Stimulated activated CD4-positive, alpha-beta T cell treated with anti-CD3 and anti-CD28 coated beads, Interleukin-1b, Interleukin-23, amount 100 ng/mL, for 1 hour (primary cell): ENCODE measurements around the gene METTL1.

Experiments
- DNase-seq, 2 donors: peaks; one replicate each; pipeline ENCODE4 v3.0.0-alpha.2; 2020; ENCODE audit warnings: low read depth in 2 of 2

METTL1 gene

DNA sequence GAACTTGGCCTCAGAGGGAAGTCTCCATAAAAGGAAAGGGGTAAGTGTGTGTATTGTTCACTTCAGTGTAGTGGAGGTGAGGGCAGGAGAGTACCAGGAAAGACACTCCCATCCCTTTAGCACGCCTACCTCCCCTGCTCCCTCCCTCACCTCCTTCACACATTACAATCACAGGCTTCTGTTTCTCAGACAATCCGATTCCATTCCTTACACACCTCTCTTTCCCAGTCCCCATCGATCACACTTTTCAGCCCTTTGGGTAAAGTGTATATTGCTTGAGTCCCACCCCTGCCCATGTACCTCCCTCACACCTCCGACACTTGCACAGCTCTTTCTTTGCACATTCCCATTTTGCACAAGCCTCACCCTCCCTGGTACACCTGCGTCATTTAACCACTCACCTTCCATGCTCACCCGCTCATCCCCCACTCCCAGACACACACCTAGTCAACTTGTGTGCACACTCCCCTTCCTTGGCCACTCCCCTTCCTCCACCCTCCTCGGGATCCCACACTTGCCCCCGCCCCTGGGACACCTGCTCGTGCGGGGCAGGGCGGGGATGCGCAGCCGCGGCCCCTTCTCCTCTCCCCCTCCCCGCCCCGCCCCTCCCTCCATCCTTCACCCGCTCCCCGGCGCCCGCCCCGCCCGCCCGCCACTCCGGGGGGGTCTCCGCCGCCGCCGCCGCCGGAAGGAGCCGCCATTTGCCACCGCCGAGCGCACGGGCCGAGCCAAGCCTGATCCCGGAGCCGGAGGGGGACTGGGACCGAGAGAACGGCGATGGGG, 17.3 kb downstream of the METTL1 start, which contains the start of gene MARCHF9:
TSS of gene MARCHF9 (plus strand) at position 693 of the 783 bp plus-strand sequence. CDS start 426 bp downstream, outside the sequence.
- peak; percentile 66 to 70 for DNase-seq

DNA sequence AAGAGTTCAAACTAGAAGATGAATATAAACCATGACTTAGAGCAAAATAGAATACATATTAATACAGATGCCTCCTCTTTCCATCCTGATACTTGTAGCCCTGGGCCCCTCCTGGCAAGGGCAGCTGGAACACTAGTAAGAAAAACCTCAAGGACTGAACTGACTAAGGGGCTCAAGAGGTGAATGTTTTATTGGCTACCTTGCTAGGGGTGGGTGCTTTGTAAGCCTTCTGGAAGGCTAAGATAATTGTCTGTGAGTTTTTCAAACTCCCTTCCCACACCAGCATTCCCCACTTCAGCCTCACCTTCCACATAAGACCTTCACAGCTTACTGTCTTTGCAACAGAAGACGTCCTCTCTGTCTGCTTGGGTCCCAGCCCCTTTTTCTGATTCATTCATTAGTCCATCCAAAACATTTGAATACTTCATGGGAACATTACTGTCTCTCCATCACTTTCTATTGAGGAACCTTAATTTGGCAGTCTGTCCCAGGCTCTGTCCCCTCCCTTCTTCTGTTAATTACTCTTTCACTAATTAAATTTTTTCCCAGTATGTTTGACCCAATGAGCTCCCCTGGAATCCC, 18.1 kb downstream of the METTL1 start:
- DNase-seq, result no peak

DNA sequence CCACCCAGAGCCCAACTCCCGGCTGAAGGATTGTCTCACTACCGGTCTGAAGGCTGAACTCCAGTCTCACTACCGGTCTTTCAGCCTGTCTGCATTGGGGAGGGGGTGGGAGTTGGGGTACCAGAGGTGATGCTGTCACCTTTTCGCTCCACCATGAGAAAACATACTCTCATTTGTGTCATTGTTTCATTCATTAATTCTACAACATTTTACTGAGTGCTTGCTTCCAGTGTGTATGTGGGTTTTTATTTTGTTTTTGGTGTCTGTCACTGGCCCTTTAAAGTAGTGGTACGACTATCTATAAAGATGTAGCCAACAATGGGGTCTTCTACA, 19.3 kb downstream of the METTL1 start:
- DNase-seq, result no peak

DNA sequence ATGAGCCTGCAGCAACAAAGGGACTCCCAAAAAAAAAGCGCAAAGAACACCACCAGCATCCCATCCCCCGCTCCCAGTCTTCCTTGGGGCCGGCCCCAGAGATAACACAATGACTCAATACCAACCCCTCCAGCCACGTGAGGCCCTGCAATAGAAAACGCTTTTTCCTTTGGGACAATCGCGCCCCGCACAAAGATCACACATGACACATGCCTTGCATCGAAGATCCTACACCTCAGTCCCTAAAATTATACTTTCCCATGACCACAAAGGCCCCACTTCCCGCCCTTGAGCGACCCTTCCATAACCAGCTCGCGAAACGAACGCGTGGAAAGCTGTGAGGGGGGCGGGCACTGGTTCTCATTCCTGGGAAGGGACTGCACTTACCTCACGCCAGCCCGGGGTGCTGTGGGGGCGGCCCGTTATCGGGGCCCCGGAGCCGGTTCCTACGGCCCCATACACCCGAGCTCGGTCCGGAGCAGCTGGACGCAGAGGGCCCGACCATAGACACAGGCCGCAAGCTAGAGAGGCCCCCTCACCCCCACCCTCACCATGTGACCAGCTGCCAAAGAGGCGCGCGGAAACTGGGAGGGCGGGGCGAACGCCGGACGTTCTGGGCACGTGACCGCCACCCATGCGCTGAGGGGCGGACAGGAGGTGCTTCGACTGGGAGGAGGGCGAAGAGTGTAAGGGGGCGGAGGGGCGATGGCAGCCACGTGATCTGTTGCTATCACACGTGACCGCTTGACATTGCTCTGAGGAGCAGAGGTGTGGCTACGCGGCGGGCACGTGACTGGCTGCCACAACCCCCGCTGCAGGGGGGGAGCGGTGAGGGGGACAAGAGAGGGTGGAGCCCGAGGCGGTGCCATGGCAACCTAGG, 19.9 kb downstream of the METTL1 start, which contains the start of gene CDK4:
TSS of gene CDK4 (minus strand) at position 523 of the 880 bp plus-strand sequence. CDS start 593 bp downstream, outside the sequence.
- peak; percentile 92 to 97 for DNase-seq

DNA sequence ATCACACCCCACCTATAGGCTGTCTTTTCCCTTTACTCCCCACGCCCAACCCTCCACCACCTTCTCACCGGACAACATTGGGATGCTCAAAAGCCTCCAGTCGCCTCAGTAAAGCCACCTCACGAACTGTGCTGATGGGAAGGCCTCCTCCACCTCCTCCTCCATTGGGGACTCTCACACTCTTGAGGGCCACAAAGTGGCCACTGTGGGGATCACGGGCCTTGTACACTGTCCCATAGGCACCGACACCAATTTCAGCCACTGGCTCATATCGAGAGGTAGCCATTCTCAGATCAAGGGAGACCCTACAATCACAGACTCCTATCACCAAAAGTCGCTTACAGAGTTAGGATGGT, 20.5 kb downstream of the METTL1 start:
- no peak for DNase-seq

DNA sequence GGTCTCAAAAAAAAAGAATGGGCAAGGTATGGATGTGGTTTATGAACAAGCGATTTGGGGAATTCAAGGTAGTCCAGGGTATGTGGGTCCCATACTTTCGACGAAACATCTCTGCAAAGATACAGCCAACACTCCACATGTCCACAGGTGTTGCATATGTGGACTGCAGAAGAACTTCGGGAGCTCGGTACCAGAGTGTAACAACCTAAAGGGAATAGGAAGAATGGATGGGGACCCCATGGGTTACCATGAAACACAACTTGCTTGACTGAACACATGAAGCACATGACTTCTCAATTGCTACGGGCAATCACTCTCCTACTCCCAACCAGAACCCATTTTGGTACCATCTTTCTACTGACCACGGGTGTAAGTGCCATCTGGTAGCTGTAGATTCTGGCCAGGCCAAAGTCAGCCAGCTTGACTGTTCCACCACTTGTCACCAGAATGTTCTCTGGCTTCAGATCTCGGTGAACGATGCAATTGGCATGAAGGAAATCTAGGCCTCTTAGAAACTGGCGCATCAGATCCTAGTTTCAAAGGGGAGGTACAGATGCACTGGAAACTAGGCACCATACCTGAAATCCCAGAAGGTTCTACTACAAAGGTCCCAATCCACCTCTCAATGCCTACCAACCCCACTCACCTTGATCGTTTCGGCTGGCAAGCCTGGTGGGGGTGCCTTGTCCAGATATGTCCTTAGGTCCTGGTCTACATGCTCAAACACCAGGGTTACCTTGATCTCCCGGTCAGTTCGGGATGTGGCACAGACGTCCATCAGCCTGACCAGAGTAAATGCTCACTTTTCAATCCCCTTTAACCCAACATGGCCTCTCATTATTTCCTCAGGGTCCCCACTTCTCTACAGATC, 21.1 kb downstream of the METTL1 start:
- DNase-seq, result no peak

DNA sequence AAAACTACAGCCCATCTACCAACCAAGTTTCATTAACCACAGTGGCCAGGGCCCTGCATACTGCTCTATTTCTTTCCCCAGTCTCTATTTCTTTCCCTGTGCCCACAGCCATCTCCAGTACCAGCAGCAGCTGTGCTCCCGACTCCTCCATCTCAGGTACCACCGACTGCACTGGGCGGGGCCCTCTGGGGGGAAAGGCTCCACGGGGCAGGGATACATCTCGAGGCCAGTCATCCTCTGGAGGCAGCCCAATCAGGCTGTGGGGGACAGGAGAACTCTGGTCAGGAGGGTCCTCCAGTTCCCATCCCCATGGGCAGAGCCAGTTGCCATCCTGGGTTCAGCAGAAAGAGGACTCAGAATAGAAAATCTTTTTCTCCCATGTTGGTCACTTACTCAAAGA, 22.8 kb downstream of the METTL1 start:
- no peak for DNase-seq

DNA sequence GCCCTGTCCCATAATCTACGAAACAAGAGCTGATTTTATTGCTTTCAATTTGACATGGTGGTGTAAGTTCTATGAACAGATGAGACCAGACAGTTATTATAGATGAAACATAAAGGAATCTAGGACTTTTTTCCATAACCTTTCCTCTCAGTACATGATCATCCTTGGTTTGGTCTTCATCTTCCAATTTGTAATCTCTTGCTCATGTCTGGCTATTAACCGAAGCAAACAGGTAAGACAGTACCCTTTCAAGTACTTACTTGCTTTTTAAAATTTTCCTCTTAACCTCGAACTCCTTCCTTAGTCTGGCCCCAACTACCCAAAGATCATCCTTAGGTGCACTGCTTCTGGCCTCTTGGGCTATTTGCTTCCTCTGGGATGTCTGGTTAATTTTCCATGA, 25.9 kb downstream of the METTL1 start:
- no peak for DNase-seq

DNA sequence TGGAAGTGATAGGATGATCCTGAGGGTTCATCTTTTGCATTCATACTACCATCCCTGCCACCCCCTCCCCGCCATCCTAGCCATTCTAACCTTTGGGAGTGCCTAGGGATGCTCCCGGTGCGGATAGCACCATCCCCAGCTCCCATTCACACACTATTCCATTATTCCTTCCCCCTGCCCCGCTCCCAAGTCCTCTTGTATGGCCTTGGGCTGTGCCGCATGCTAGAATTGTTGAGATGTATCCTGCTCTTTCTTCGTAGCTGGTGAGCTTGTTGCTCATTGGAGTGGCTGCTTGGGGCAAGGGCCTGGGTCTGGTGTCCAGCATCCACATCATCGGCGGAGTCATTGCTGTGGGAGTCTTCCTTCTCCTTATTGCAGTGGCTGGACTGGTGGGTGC, 26.4 kb downstream of the METTL1 start:
- no peak for DNase-seq

DNA sequence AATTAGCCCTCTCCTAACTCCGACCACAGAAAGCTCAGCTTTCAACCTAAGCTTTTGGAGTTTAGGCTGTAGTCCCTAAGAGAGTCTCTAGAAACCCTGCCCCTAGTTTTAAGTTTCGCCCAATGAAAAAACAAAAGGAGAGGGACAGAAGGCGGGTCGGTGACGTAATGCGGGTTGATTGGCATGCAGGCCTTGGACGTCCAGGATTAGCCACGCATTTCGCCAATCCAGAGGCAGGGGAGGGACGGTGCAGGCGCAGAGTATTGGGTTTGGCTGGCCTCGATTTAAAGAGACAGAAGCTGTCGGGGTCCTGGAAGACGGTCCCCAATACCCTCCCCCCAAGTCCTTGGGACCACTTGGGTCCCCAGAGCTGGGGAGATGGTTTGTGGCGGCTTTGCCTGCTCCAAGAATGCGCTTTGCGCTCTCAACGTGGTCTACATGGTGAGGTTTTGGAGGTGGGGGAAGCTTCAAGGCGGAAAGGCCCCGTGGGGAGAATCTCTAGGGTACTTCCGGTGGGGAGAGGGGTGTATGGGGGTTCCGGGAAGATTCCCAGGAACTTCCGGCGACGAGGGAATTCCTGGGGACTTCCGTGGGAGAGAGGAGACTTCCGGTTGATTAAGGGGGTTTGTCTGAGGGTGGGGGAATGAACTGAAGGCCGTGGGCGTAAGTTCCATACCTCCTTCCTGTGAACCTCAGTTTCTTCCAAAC, 27.0 kb downstream of the METTL1 start, which contains the start of gene TSPAN31:
TSS of gene TSPAN31 (plus strand) at position 263 of the 708 bp plus-strand sequence. CDS start at position 379, 116 bp downstream.
- peak; percentile 69 to 87 for DNase-seq

DNA sequence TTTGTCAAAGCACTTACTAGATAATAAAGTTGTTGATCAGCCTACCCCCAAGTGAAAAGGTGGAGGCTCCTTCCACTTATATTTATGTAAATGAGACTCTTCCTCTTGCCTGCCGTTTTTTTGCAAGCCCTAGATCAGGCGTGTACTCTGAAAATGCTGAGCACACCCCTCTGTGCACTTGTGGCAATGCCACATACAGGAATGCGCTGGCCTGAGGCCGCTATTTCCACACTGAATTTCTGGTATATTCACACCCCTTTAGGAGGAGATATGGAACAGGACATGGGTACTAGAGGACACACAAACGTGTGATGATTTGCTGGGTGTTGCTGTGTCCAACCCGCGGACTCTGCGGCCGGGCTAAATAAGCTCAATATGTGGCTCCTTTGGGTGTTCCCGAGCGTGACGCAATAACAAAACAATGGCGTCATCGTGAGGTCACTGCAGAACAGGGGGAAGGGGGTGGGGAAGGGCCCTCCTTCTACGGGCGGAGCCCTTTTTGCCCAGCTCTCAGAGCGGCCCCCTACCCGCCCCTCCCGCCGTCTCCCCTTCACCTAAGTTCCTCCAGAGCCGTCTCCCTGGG, 27.6 kb downstream of the METTL1 start:
- DNase-seq, result no peak

DNA sequence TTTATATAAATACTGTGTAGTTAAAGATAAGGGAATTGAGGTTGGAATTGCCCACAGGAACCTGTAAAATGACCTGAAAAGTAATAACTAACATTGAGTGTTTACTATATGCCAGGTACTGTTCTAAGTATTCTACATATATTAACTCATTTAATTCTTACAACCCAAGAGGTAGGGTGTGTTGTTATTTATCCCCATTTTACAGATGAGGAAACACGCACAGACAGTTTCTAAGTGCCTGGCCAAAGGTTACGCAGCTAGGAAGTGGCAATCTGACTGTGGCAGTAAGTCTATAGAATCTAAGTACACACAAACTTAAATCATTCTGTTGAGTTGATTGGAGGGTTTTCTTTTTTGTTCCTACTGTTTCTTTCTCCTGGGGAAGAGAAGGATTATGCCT, 28.1 kb downstream of the METTL1 start:
- no peak for DNase-seq

DNA sequence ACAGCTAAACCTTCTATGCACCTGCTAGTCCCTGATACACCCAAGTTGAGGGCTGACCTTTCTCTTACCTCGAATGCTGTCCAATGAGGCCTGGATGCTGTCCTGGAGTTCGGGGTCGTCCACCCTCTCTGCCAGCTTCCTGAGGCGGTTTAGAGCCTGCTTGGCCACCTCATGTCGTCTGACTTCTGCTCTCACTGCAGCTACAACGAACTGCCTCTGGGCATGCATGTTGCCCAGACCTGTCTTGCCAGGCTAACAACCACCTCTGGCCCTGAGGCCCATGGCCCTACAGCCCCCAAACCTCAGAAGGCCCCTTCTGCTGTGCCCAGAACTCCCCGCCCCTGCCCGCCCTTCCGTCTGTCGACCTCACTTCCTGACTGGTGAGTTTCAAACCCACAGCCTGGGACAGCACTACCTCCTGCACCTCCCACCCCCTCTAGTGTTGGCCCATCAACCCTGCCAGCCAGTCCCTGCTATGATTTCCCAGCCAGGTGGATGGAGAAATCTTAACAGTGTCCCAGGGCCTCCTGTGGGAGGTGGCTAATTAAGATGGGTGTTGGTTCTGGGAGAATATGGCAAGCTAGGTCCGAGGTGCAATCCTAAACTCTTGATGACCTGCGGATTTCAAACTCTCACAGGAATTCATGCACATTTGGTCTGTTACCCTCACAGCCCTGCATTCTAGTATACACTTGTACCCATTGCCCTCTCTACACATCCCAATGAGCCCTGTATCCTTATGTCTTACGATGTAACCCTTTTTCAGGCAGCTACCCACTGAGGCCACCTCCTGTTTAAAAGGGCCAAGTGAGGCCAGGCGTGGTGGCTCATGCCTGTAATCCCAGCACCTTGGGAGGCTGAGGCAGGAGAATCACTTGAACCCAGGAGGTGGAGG, 29.8 kb downstream of the METTL1 start:
- peak; percentile 47 to 55 for DNase-seq

DNA sequence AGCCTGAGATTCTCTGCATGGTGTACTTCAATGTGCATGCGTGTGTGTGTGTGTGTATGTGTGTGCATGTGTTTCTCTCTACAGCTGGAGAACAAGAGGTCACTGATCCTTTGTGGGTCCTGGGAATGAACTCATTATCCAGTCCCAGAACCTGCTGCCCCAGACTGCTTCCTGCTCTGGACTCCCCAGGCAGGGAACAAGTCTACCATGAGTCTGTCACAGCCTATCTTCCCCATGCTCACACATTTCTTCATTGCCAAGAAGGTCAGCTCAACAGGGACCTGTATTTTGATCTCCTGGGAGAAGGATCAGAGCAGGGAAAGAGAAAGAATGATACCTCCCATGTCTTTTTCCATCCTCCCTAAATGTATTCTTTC, 30.5 kb downstream of the METTL1 start:
- DNase-seq, result no peak

DNA sequence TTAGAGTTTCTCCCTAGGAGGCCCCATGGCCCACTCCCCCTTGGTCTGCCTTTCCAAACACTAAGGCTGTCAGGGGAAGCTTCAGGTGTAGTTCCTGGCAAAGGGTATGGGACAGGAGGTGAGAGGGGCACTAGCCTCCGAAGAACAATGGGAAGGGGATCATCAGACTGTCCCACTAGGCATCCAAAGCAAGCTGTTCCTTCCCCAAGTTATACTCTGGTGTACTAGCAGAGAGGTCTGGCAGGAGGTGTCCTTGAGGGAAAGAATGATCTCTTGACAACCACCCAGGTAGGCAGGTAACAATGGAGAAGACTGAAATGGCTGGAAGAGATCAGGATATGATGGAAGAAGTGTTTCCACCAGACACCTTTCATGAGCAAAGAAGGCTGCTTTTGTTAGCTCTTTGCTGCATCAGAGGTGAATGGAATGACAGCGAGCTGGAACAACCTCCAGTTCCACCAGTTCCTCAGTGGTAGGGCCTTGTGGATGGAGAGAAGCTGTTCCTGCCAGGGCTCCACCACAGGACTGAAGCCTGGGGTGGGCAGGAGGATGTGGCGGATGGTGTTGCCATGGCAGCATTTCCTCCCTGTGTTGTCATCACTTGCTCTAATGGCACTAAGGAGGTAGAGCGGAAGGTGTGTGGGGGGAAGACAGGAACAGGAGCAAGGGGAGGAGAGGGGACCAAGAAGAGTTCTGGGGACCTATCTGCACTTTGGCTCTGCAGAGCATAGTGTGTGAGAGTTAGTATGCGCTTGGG, 31.1 kb downstream of the METTL1 start:
- peak in 1 of 2 donors; percentile 60 for DNase-seq

DNA sequence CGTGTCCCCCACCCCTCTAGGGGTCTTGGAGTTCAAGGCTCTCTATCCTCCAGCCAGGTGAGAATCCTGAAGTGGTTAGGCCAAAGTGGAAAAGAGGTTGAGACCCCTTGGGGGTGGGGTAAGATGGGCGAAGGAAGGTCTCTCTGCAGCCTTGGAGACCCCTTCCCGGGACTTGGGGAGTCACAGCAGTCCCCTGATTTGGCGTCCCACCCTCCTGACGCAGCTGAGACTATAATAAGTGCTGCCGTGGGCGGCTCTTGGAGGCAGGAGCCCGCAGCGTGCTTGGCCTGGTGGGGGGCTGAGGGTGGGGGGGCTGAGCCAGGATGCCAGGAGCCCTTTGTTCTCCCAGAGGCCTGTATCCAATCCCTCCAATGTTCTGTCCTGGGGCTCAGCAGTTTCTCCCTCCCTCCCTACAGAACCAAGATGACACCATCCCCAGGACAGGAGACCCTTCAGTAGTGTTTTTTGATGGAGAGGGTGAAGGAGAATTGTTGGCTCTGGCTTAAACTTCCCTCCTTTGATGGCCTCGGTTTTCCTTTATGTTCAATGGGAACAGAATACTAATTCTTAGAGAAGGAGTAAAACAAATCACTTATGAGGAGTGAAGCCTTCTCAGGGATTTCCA, 31.9 kb downstream of the METTL1 start:
- DNase-seq, result no peak

DNA sequence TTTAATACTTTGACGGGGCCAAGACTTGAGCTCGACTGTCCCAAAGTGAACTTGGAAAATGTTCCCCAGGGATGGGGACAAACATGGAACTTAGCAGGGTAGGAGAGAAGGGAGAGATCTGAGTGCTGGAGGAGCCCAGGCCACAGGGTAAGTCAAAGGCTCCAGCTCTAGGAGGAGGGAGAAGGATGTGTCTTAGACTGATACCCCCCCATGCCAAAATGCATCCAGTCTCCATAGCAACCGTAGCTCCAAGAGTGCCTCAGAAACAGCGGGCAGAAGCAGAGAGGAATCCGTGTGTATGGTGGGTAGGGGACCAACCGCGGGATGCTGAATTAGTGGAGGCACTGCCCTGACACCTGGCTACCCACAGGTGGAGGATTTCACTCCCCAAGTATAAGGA, 32.5 kb downstream of the METTL1 start:
- no peak for DNase-seq

DNA sequence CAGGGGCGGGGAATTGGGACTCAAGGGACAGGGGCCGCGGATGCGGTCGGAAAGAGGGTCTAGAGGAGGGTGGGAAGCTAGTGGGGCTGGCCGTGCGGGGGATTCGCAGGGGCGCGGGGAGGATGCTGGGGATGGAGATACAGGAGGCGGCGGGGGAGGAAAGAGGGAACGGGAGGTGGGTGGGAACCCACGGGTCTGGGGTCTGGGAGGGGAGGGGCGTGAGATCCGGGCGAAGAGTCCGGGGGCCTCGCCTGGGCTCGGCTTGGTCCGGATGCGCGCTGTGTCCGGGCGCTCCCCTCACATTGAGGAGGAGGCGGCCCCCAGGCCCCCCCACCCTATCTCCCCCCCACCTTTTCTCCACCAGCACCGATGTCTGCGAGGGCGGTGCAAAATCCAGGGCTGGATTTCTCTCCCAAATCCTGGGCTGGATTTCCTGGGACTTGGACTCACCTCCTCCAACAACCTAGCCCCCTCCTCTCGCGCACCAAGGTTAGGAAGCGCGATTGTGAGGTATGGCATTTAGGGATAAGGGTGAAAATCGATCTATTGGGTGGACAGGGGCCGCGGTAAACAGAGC, 33.2 kb downstream of the METTL1 start, which contains the start of gene AGAP2:
TSS of gene AGAP2 (minus strand) at position 82 of the 577 bp plus-strand sequence. CDS start 496 bp downstream, outside the sequence.
- DNase-seq, result no peak
